Neural cell (in vitro differentiated cells): ENCODE data around the gene PRKCD. TPM values are rescaled to one million over a fixed set of nuclear protein-coding genes. Genes with fewer than 3 reads are reported as not detected.

ENCODE experiments used
- H2AFZ ChIP-seq: fragments of 200-600, 300-800 bp; sonication (generic), shearing (Covaris generic); 2 replicates; pipeline ENCODE4 v1.6.0; 2014; ENCODE audit warnings: low read depth, mild to moderate bottlenecking, antibody characterized with exemption, low read length, moderate library complexity
- H3F3A ChIP-seq: fragments of 200-600 bp; shearing (Covaris generic); 2 replicates; pipeline ENCODE4 v1.6.1; 2016; ENCODE audit warnings: mild to moderate bottlenecking, moderate library complexity, mixed read lengths, antibody characterized with exemption, low read length; ENCODE audit not compliant: insufficient read depth, poor library complexity, severe bottlenecking
- H3K27ac ChIP-seq: fragments of 200-600, 300-800 bp; sonication (generic), shearing (Covaris generic); 2 replicates; pipeline ENCODE4 v1.5.1; 2014; ENCODE audit warnings: mild to moderate bottlenecking, low read length, moderate library complexity
- H3K27me3 ChIP-seq: fragments of 300-800, 200-600 bp; sonication (generic), shearing (Covaris generic); 2 replicates; pipeline ENCODE4 v1.6.0; 2014; ENCODE audit warnings: mild to moderate bottlenecking, low read depth, low read length, moderate library complexity; ENCODE audit not compliant: insufficient read depth
- H3K36me3 ChIP-seq: fragments of 300-800, 200-600 bp; sonication (generic), shearing (Covaris generic); 2 replicates; pipeline ENCODE4 v1.5.1; 2014; ENCODE audit warnings: mild to moderate bottlenecking, antibody characterized with exemption, low read length, moderate library complexity; ENCODE audit not compliant: insufficient read depth
- H3K4me2 ChIP-seq: fragments of 300-800, 200-600 bp; sonication (generic), shearing (Covaris generic); 2 replicates; pipeline ENCODE4 v1.6.0; 2014; ENCODE audit warnings: mild to moderate bottlenecking, low read length
- H3K4me3 ChIP-seq: fragments of 300-800, 200-600 bp; sonication (generic), shearing (Covaris generic); 2 replicates; pipeline ENCODE4 v1.5.1; 2014; ENCODE audit warnings: mild to moderate bottlenecking, low read length, moderate library complexity
- H3K79me2 ChIP-seq: fragments of 200-600 bp; shearing (Covaris generic); replicated peaks from 2 replicates; pipeline ENCODE4 v1.6.0; 2014; ENCODE audit warnings: mild to moderate bottlenecking, low read length, moderate library complexity; ENCODE audit not compliant: insufficient read depth
- H3K9ac ChIP-seq: fragments of 300-800, 200-600 bp; sonication (generic), shearing (Covaris generic); 2 replicates; pipeline ENCODE4 v1.6.1; 2016; ENCODE audit warnings: mild to moderate bottlenecking, low read length, mixed read lengths
- H3K9me2 ChIP-seq: fragments of 200-600 bp; shearing (Covaris generic); 2 replicates; pipeline ENCODE4 v1.6.1; 2016; ENCODE audit warnings: mild to moderate bottlenecking, low read length, mixed read lengths; ENCODE audit not compliant: insufficient read depth
- H3K9me3 ChIP-seq: fragments of 200-600, 300-800 bp; sonication (generic), shearing (Covaris generic); 2 replicates; pipeline ENCODE4 v1.6.1; 2016; ENCODE audit warnings: mild to moderate bottlenecking, mixed run types, low read length, moderate library complexity, mixed read lengths
- H4K20me1 ChIP-seq: fragments of 200-600 bp; shearing (Covaris generic); 2 replicates; pipeline ENCODE4 v1.6.1; 2016; ENCODE audit warnings: mild to moderate bottlenecking, mixed run types; ENCODE audit not compliant: insufficient read depth
- CTCF ChIP-seq: fragments of 450-650 bp; IDR thresholded peaks from 2 replicates; pipeline ENCODE4 v1.5.1; 2014; ENCODE audit warnings: antibody characterized with exemption, mild to moderate bottlenecking, moderate library complexity; ENCODE audit not compliant: poor library complexity, severe bottlenecking
- EP300 ChIP-seq: fragments of 450-650 bp; conservative IDR thresholded peaks from 2 replicates; pipeline ENCODE4 v1.6.1; 2014; ENCODE audit warnings: antibody characterized with exemption, mild to moderate bottlenecking, moderate library complexity; ENCODE audit not compliant: poor library complexity, severe bottlenecking
- EZH2 ChIP-seq: fragments of 200-600, 300-800 bp; shearing (Covaris generic), sonication (generic); IDR thresholded peaks from 2 replicates; pipeline ENCODE4 v1.6.1; 2014; ENCODE audit warnings: antibody characterized with exemption, low read length, borderline replicate concordance, mild to moderate bottlenecking; ENCODE audit not compliant: insufficient read depth, poor library complexity, severe bottlenecking
- MXI1 ChIP-seq: fragments of 450-650 bp; conservative IDR thresholded peaks from 2 replicates; pipeline ENCODE4 v1.6.1; 2014; ENCODE audit warnings: antibody characterized with exemption, mild to moderate bottlenecking; ENCODE audit not compliant: poor library complexity, severe bottlenecking
- POLR2AphosphoS5 ChIP-seq: IDR thresholded peaks from 2 replicates; pipeline ENCODE4 v1.6.1; 2012
- RAD21 ChIP-seq: fragments of 450-650 bp; conservative IDR thresholded peaks from 2 replicates; pipeline ENCODE4 v1.6.1; 2014; ENCODE audit warnings: antibody characterized with exemption, mild to moderate bottlenecking, moderate library complexity
- REST ChIP-seq: IDR thresholded peaks from 2 replicates; pipeline ENCODE4 v1.6.1; 2012; ENCODE audit warnings: borderline replicate concordance
- SMC3 ChIP-seq: fragments of 450-650 bp; conservative IDR thresholded peaks from 2 replicates; pipeline ENCODE4 v1.6.1; 2014; ENCODE audit warnings: antibody characterized with exemption, mild to moderate bottlenecking, moderate library complexity; ENCODE audit not compliant: poor library complexity
- TAF1 ChIP-seq: IDR thresholded peaks from 2 replicates; pipeline ENCODE4 v1.6.1; 2012; ENCODE audit warnings: low read depth
- polyA plus RNA-seq: library from polyadenylated mRNA; depleted of rRNA; stranded (reverse); fragments of >200 nt; gene quantifications from 2 replicates; pipeline ENCODE4 v1.2.3, GENCODE V29; 2014

The PRKCD gene
- polyA plus RNA-seq, 1 donor from 2014 or later, result not detected

GRCh38 chr3:53162672-53163443 lies 1.8 kb downstream of the PRKCD start:
- H2AFZ ChIP-seq, result no peak overlapping the region
- H3K79me2 ChIP-seq, result no peaks in the 10 kb centered on the region
- no peak overlapping the region for H3K4me3 ChIP-seq

More at GRCh38 chr3:53162672-53163443, 1.8 kb downstream of the PRKCD start:
- peaks cover 39% of the 10 kb centered on the region for H3K27me3 ChIP-seq
- no peaks in the 10 kb centered on the region for H4K20me1 ChIP-seq
- no peaks in the 10 kb centered on the region for H3F3A ChIP-seq
- TF ChIP-seq EP300, result no peak
- TF ChIP-seq EZH2, result no peak
- no peak for TF ChIP-seq MXI1
- TF ChIP-seq REST, result no peak
- TF ChIP-seq POLR2AphosphoS5, result no peak
- TF ChIP-seq CTCF, result no peak
- no peak for TF ChIP-seq SMC3
- TF ChIP-seq RAD21, result no peak
- TF ChIP-seq TAF1, result no peak
- H3K9me2 ChIP-seq, result no peaks in the 10 kb centered on the region
- H3K4me2 ChIP-seq, result no peak overlapping the region
- H3K9me3 ChIP-seq, result no peaks in the 10 kb centered on the region
- H3K36me3 ChIP-seq, result no peaks in the 10 kb centered on the region
- no peak overlapping the region for H3K27ac ChIP-seq
- no peak overlapping the region for H3K9ac ChIP-seq
